GM18507 (cell line): Measurements from ENCODE around the gene POLE3.
"Not testable (repeated sequence)": the region's sequence is repeated elsewhere in the genome, so short reads cannot be mapped to it uniquely, and the experiment has no call there.

Experiments
- DNase-seq: peaks from one replicate; pipeline ENCODE4 v3.0.0; 2011; ENCODE audit warnings: low read depth; ENCODE audit not compliant: insufficient read length; ENCODE audit errors: extremely low spot score
- FAIRE-seq: peaks from 2 replicates; lab custom pipeline; 2011; peaks lifted over from hg19 to GRCh38; lab: Jason Lieb, UNC

Gene POLE3

GRCh38 chr9:113410207-113410864, at the start of gene POLE3, which contains the start of gene C9orf43:
POLE3 (minus strand) TSS chr9:113410675; CDS start chr9:113410293, 382 bp downstream.
C9orf43 (plus strand) TSS chr9:113410747; CDS start chr9:113413494, 2,747 bp downstream.
- DNase-seq: peak; percentile 78
- peak; percentile 90 for FAIRE-seq

GRCh38 chr9:113456235-113456634, 45.8 kb upstream of the POLE3 start:
- no peak for FAIRE-seq
- DNase-seq: no peak

GRCh38 chr9:113454914-113455761, 44.7 kb upstream of the POLE3 start:
- no peak for DNase-seq
- no peak for FAIRE-seq

GRCh38 chr9:113452113-113452605, 41.7 kb upstream of the POLE3 start:
- no peak for FAIRE-seq
- DNase-seq: no peak

GRCh38 chr9:113449376-113449775, 38.9 kb upstream of the POLE3 start:
- no peak for FAIRE-seq
- no peak for DNase-seq

- FAIRE-seq: peak; percentile 63
- DNase-seq: peak; percentile 40
Measured at GRCh38 chr9:113446323-113446740, 35.9 kb upstream of the POLE3 start.

GRCh38 chr9:113444736-113445135, 34.3 kb upstream of the POLE3 start:
- no peak for FAIRE-seq

GRCh38 chr9:113437716-113438115, 27.2 kb upstream of the POLE3 start:
- DNase-seq, FAIRE-seq: not testable (repeated sequence)

More at GRCh38 chr9:113444736-113445135, 34.3 kb upstream of the POLE3 start:
- no peak for DNase-seq

- no peak for DNase-seq
- no peak for FAIRE-seq
Measured at GRCh38 chr9:113436728-113437515, 26.4 kb upstream of the POLE3 start.

GRCh38 chr9:113431191-113431590, 20.7 kb upstream of the POLE3 start:
- DNase-seq: no peak
- no peak for FAIRE-seq

GRCh38 chr9:113428062-113428615, 17.7 kb upstream of the POLE3 start:
- FAIRE-seq (peak; percentile 15), DNase-seq (no peak)

- DNase-seq (no peak), FAIRE-seq (no peak)
Measured at GRCh38 chr9:113427629-113428028, 17.2 kb upstream of the POLE3 start.

- DNase-seq: no peak
- FAIRE-seq: no peak
Measured at GRCh38 chr9:113426701-113427100, 16.2 kb upstream of the POLE3 start.

- no peak for DNase-seq
- FAIRE-seq: no peak
Measured at GRCh38 chr9:113425072-113425471, 14.6 kb upstream of the POLE3 start.

- DNase-seq (no peak), FAIRE-seq (no peak)
Measured at GRCh38 chr9:113421726-113422125, 11.3 kb upstream of the POLE3 start.

- DNase-seq (no peak), FAIRE-seq (no peak)
Measured at GRCh38 chr9:113417370-113417769, 6.9 kb upstream of the POLE3 start.

GRCh38 chr9:113416149-113416721, 5.8 kb upstream of the POLE3 start:
- DNase-seq: peak; percentile 43
- FAIRE-seq: peak; percentile 89

- FAIRE-seq (no peak), DNase-seq (no peak)
Measured at GRCh38 chr9:113409883-113410206, 630 bp downstream of the POLE3 start.

GRCh38 chr9:113409481-113409880, 994 bp downstream of the POLE3 start:
- DNase-seq (no peak), FAIRE-seq (no peak)
